B cell (primary cell): ENCODE results near the gene ZNF346.

Experiments used
- EZH2 ChIP-seq: IDR thresholded peaks from 2 replicates; pipeline ENCODE4 v1.6.1; 2012; ENCODE audit warnings: borderline replicate concordance, low read depth, mild to moderate bottlenecking, moderate library complexity, low read length; ENCODE audit not compliant: insufficient read depth, poor library complexity, severe bottlenecking
- TF ChIP-seq, protein P1 (sequence below): fragments of 200-600 bp; IDR thresholded peaks from one replicate; pipeline ENCODE4 v1.8.0; 2022; ENCODE audit warnings: antibody characterized with exemption, mild to moderate bottlenecking

GRCh38 chr5:177041936-177042335, 19.4 kb downstream of the ZNF346 start:
- TF ChIP-seq, protein P1, sequence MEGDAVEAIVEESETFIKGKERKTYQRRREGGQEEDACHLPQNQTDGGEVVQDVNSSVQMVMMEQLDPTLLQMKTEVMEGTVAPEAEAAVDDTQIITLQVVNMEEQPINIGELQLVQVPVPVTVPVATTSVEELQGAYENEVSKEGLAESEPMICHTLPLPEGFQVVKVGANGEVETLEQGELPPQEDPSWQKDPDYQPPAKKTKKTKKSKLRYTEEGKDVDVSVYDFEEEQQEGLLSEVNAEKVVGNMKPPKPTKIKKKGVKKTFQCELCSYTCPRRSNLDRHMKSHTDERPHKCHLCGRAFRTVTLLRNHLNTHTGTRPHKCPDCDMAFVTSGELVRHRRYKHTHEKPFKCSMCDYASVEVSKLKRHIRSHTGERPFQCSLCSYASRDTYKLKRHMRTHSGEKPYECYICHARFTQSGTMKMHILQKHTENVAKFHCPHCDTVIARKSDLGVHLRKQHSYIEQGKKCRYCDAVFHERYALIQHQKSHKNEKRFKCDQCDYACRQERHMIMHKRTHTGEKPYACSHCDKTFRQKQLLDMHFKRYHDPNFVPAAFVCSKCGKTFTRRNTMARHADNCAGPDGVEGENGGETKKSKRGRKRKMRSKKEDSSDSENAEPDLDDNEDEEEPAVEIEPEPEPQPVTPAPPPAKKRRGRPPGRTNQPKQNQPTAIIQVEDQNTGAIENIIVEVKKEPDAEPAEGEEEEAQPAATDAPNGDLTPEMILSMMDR = no peak
- TF ChIP-seq EZH2 = no peak
